Measurements from ENCODE around the gene HIF1AN. TPM values are rescaled to one million over a fixed set of nuclear protein-coding genes. Genes with fewer than 3 reads are reported as not detected.

HIF1AN gene
- total RNA-seq, 1 experiment from 2014 or later = 49.9 TPM

- no peaks in the 10 kb centered on the region for H3K9me3 Mint-ChIP-seq
- no peaks in the 10 kb centered on the region for H3K27me3 Mint-ChIP-seq (ENCODE audit: low read depth)
- ATAC-seq = no peak
- ChIA-PET CTCF (interaction anchor here (1.0 to 4.3 kb wide), 9 partner anchors 16 to 343 kb away, joined by 3 to 71 read pairs (median 13); partner anchors contain the start of gene SCD), POLR2A (no interaction called here)
- DNase-seq (ENCODE audit: low spot score) = no peak
- H3K27ac Mint-ChIP-seq = no peak overlapping the region
- H3K4me3 Mint-ChIP-seq = no peak overlapping the region
- H3K36me3 Mint-ChIP-seq = peaks cover 22% of the 10 kb centered on the region
- TF ChIP-seq ZMAT4 (CRISPR knock-in tag; IDR thresholded peaks at IDR 0.05) (no peak), ZNF219 (CRISPR knock-in tag; IDR thresholded peaks at IDR 0.05; ENCODE audit: borderline replicate concordance) (no peak), ZNF396 (CRISPR knock-in tag; IDR thresholded peaks at IDR 0.05; ENCODE audit: borderline replicate concordance) (no peak), IRF2 (CRISPR knock-in tag; IDR thresholded peaks at IDR 0.05; ENCODE audit: borderline replicate concordance, low read depth) (no peak), IRF1 (CRISPR knock-in tag; IDR thresholded peaks at IDR 0.05) (no peak), ZNF671 (CRISPR knock-in tag; IDR thresholded peaks at IDR 0.05) (no peak), NR3C1 (CRISPR knock-in tag; conservative IDR thresholded peaks at IDR 0.05; ENCODE audit: low read depth) (no peak), USF1 (CRISPR knock-in tag; IDR thresholded peaks at IDR 0.05) (no peak), CDX4 (CRISPR knock-in tag; IDR thresholded peaks at IDR 0.05; ENCODE audit: borderline replicate concordance) (no peak), MYBL2 (CRISPR knock-in tag; IDR thresholded peaks at IDR 0.05) (no peak), ZNF121 (CRISPR knock-in tag; IDR thresholded peaks at IDR 0.05) (no peak), NFE2L1 (CRISPR knock-in tag; IDR thresholded peaks at IDR 0.05) (no peak)
- H3K4me1 Mint-ChIP-seq = peaks cover 13% of the 10 kb centered on the region
Observed at GRCh38 chr10:100534726-100535125, 1.0 kb upstream of the HIF1AN start.

- peaks cover 9% of the 10 kb centered on the region for H3K4me1 Mint-ChIP-seq
- DNase-seq (ENCODE audit: low spot score) (no peak), ATAC-seq (no peak)
- TF ChIP-seq MLX (CRISPR knock-in tag; IDR thresholded peaks at IDR 0.05) (no peak), SOX15 (CRISPR knock-in tag; IDR thresholded peaks at IDR 0.05) (no peak), JUN (CRISPR knock-in tag; IDR thresholded peaks at IDR 0.05) (no peak), TCF7 (CRISPR knock-in tag; IDR thresholded peaks at IDR 0.05; ENCODE audit: low read depth) (no peak), NFATC4 (CRISPR knock-in tag; IDR thresholded peaks at IDR 0.05) (no peak), ZBTB21 (CRISPR knock-in tag; IDR thresholded peaks at IDR 0.05; ENCODE audit: borderline replicate concordance) (no peak), ZNF396 (CRISPR knock-in tag; IDR thresholded peaks at IDR 0.05; ENCODE audit: borderline replicate concordance) (no peak), PRDM15 (CRISPR knock-in tag; IDR thresholded peaks at IDR 0.05) (no peak), OVOL2 (CRISPR knock-in tag; IDR thresholded peaks at IDR 0.05; ENCODE audit: borderline replicate concordance) (no peak), TEAD1 (CRISPR knock-in tag; IDR thresholded peaks at IDR 0.05) (no peak), ESRRA (CRISPR knock-in tag; IDR thresholded peaks at IDR 0.05; ENCODE audit: borderline replicate concordance) (no peak)
- no peak overlapping the region for H3K27ac Mint-ChIP-seq
- peaks cover 24% of the 10 kb centered on the region for H3K36me3 Mint-ChIP-seq
- CTCF ChIA-PET = interaction anchor here (0.7 to 4.3 kb wide), 50 partner anchors 8 to 952 kb away, joined by 3 to 71 read pairs (median 4); partner anchors contain the start of gene SCD
- H3K4me3 Mint-ChIP-seq = no peak overlapping the region
- POLR2A ChIA-PET = interaction anchor here (0.6 to 0.9 kb wide), 5 partner anchors 10 to 162 kb away, joined by 3 to 4 read pairs (median 4); no protein-coding TSS in a partner anchor
- no peaks in the 10 kb centered on the region for H3K9me3 Mint-ChIP-seq
- H3K27me3 Mint-ChIP-seq (ENCODE audit: low read depth) = no peaks in the 10 kb centered on the region
Observed at GRCh38 chr10:100535338-100535714, 417 bp upstream of the HIF1AN start.
